HUES6 (cell line): ENCODE measurements around the gene C4orf54.

Experiments used
- H3K27ac ChIP-seq: 2 replicates; pipeline ENCODE4 v1.7.0; 2013; ENCODE audit warnings: low read depth, mild to moderate bottlenecking, low read length, inconsistent platforms
- H3K27me3 ChIP-seq: 2 replicates; pipeline ENCODE4 v1.6.1; 2013; ENCODE audit warnings: low read length; ENCODE audit not compliant: control insufficient read depth, insufficient read depth
- H3K36me3 ChIP-seq: 2 replicates; pipeline ENCODE4 v1.6.1; 2013; ENCODE audit warnings: low read length; ENCODE audit not compliant: control insufficient read depth, insufficient read depth
- H3K4me1 ChIP-seq: 2 replicates; pipeline ENCODE4 v1.6.1; 2013; ENCODE audit warnings: low read length; ENCODE audit not compliant: control insufficient read depth, insufficient read depth
- H3K4me3 ChIP-seq: 2 replicates; pipeline ENCODE4 v1.5.1; 2013; ENCODE audit warnings: low read depth, low read length
- H3K9ac ChIP-seq: one replicate; pipeline ENCODE4 v1.6.1; 2013; ENCODE audit warnings: mild to moderate bottlenecking, low read length
- H3K9me3 ChIP-seq: 2 replicates; pipeline ENCODE4 v1.6.1; 2013; ENCODE audit warnings: low read depth, low read length; ENCODE audit not compliant: control insufficient read depth, insufficient read depth

The C4orf54 gene

GRCh38 chr4:99617374-99617773, 40.3 kb downstream of the C4orf54 start:
- H3K9ac ChIP-seq, result no peak overlapping the region
- H3K27me3 ChIP-seq, result no peaks in the 10 kb centered on the region
- no peak overlapping the region for H3K27ac ChIP-seq
- H3K4me3 ChIP-seq, result no peak overlapping the region
- H3K36me3 ChIP-seq, result no peaks in the 10 kb centered on the region
- H3K4me1 ChIP-seq, result peaks cover 2% of the 10 kb centered on the region; the same call in 1 of the 2 replicates
- no peaks in the 10 kb centered on the region for H3K9me3 ChIP-seq

GRCh38 chr4:99615170-99615820, 42.3 kb downstream of the C4orf54 start:
- Histone ChIP-seq H3K27me3 (no peaks in the 10 kb centered on the region), H3K9me3 (no peaks in the 10 kb centered on the region), H3K4me1 (no peaks in the 10 kb centered on the region; the same call in 1 of the 2 replicates), H3K27ac (no peak overlapping the region), H3K9ac (no peak overlapping the region), H3K4me3 (no peak overlapping the region), H3K36me3 (no peaks in the 10 kb centered on the region)

GRCh38 chr4:99614491-99614890, 43.1 kb downstream of the C4orf54 start:
- Histone ChIP-seq H3K36me3 (no peaks in the 10 kb centered on the region), H3K4me1 (no peaks in the 10 kb centered on the region; the same call in 1 of the 2 replicates), H3K9ac (no peak overlapping the region), H3K9me3 (no peaks in the 10 kb centered on the region), H3K27ac (no peak overlapping the region), H3K4me3 (no peak overlapping the region), H3K27me3 (no peaks in the 10 kb centered on the region)

- Histone ChIP-seq H3K9ac (no peak overlapping the region), H3K27me3 (no peaks in the 10 kb centered on the region), H3K27ac (no peak overlapping the region), H3K4me1 (no peaks in the 10 kb centered on the region; the same call in 1 of the 2 replicates), H3K36me3 (no peaks in the 10 kb centered on the region), H3K9me3 (no peaks in the 10 kb centered on the region), H3K4me3 (no peak overlapping the region)
Observed at GRCh38 chr4:99612704-99613103, 44.9 kb downstream of the C4orf54 start.

GRCh38 chr4:99612281-99612680, 45.3 kb downstream of the C4orf54 start:
- H3K27me3 ChIP-seq, result no peaks in the 10 kb centered on the region
- no peak overlapping the region for H3K27ac ChIP-seq
- no peak overlapping the region for H3K4me3 ChIP-seq
- no peak overlapping the region for H3K9ac ChIP-seq
- no peaks in the 10 kb centered on the region; the same call in 1 of the 2 replicates for H3K4me1 ChIP-seq
- no peaks in the 10 kb centered on the region for H3K36me3 ChIP-seq
- no peaks in the 10 kb centered on the region for H3K9me3 ChIP-seq

- Histone ChIP-seq H3K36me3 (no peaks in the 10 kb centered on the region), H3K9ac (no peak overlapping the region), H3K27me3 (no peaks in the 10 kb centered on the region), H3K9me3 (no peaks in the 10 kb centered on the region), H3K4me3 (no peak overlapping the region), H3K27ac (no peak overlapping the region), H3K4me1 (no peaks in the 10 kb centered on the region; the same call in 1 of the 2 replicates)
Observed at GRCh38 chr4:99610605-99611175, 46.9 kb downstream of the C4orf54 start.

- Histone ChIP-seq H3K9me3 (no peaks in the 10 kb centered on the region), H3K4me1 (no peaks in the 10 kb centered on the region; the same call in 1 of the 2 replicates), H3K27ac (no peak overlapping the region), H3K27me3 (no peaks in the 10 kb centered on the region), H3K36me3 (no peaks in the 10 kb centered on the region), H3K9ac (no peak overlapping the region), H3K4me3 (no peak overlapping the region)
Observed at GRCh38 chr4:99608417-99608816, 49.2 kb downstream of the C4orf54 start.
